Fibroblast of mammary gland (primary cell): Measurements from ENCODE around the gene FAM98A.

ENCODE experiments used
- DNase-seq: peaks from one replicate; pipeline ENCODE4 v3.0.0-alpha.2; 2010; ENCODE audit warnings: low read depth
- H3K4me3 ChIP-seq: 2 replicates; pipeline ENCODE4 v1.5.1; 2011; ENCODE audit warnings: low read depth, mild to moderate bottlenecking, low read length, moderate library complexity; ENCODE audit not compliant: control insufficient read depth
- TF ChIP-seq, protein P1 (sequence below): conservative IDR thresholded peaks from 2 replicates; pipeline ENCODE4 v1.5.1; 2011; ENCODE audit warnings: low read depth, low read length, inconsistent platforms; ENCODE audit not compliant: control insufficient read depth, insufficient read depth

Gene FAM98A

DNA sequence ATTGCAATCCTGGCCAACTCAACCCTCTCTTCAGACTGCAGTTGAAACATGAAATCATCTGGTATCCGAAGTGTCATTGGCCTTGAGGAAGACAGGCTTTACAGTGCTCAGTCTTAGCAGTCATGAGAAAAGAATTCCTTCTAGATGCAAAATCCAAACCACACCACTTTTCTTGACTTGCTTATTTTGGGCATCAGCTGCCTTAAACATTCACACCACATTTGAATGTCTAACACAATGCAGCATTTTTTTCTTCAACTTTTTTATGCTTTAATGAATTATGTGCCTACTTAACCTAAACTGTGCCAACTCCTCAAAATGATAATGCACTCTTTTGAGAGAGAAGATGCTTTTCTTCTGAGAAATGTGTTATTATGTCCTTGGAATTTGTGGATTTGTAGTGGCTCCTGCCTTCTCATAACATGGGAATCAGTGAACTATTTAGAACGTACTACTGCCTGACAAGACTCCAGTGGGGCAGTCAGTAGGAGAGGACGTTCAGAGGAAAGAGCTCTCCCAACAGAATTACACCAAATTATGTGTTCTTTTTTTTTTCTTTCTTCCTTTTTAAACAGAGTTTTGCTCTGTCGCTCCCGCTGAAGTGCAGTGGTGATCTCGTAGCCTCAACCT is 3.2 kb upstream of the FAM98A start:
- H3K4me3 ChIP-seq, result no peak overlapping the region
- TF ChIP-seq, protein P1, sequence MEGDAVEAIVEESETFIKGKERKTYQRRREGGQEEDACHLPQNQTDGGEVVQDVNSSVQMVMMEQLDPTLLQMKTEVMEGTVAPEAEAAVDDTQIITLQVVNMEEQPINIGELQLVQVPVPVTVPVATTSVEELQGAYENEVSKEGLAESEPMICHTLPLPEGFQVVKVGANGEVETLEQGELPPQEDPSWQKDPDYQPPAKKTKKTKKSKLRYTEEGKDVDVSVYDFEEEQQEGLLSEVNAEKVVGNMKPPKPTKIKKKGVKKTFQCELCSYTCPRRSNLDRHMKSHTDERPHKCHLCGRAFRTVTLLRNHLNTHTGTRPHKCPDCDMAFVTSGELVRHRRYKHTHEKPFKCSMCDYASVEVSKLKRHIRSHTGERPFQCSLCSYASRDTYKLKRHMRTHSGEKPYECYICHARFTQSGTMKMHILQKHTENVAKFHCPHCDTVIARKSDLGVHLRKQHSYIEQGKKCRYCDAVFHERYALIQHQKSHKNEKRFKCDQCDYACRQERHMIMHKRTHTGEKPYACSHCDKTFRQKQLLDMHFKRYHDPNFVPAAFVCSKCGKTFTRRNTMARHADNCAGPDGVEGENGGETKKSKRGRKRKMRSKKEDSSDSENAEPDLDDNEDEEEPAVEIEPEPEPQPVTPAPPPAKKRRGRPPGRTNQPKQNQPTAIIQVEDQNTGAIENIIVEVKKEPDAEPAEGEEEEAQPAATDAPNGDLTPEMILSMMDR, result no peak
- no peak for DNase-seq

DNA sequence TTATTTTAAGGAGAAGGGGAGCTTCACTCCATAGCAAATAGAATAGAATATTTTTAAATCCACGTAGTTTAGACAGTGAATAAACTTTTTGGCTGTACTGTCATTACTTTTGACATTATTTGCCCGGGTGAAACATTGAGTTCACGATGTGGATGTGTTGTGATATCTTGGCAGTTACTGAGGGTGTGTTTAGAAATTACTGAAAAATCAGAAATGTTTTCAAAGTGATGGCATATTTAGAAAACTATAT is 769 bp upstream of the FAM98A start:
- no peak for DNase-seq
- H3K4me3 ChIP-seq, result peak overlapping the region; percentile 97
- TF ChIP-seq, protein P1, result no peak

DNA sequence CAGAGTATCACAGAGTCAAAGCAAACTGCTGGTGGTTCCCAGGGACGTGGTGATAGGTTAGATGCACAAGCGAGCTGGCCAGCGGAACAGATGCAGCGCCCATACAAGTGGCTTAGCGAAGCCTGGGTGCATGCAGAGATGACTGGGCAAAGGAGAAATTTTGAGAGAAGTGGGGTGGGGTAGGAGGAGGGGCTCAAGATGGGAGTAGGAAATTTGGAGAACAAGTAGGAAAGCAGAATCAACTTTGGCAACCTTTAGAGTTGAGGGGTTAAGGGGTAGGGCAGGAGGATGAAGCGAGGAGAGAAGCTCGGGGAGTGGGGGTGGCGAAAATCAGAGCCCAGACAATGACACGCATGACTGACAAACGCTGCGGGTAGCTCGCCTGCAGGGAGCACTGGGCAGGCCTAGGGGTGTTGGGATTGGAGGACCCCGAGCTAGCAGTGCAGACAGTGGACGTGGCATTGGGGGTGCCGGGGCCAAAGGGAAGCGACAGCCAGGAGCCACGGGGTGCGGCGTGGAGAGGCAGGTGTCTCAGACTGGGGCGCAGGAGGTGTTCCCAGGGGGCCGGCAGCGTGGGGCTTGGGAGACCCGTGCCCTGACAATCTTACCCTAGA is 431 bp downstream of the FAM98A start:
- peak overlapping the region; percentile 97 for H3K4me3 ChIP-seq
- peak; percentile 46 for DNase-seq
- TF ChIP-seq, protein P1, result no peak

DNA sequence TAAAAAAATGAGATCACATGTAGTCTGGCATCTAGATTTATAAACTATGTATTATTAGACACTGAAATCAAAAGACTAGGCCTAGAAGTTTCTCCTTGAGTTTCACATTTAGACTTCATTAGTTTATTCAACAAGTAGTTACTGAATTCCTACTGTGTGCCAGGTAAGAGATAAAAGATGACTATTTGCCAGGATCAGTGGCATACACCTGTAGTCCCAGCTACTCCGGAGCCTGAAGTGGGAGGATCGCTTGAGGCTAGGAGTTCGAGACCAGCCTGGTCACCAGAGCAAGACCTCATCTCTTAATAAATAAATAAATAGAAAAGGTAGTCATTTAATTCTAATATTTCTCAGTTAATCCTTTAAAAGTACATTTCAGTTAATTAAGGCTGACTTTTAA is 2.1 kb downstream of the FAM98A start:
- H3K4me3 ChIP-seq, result peak overlapping the region; percentile 97
- TF ChIP-seq, protein P1, result no peak
- DNase-seq, result no peak

DNA sequence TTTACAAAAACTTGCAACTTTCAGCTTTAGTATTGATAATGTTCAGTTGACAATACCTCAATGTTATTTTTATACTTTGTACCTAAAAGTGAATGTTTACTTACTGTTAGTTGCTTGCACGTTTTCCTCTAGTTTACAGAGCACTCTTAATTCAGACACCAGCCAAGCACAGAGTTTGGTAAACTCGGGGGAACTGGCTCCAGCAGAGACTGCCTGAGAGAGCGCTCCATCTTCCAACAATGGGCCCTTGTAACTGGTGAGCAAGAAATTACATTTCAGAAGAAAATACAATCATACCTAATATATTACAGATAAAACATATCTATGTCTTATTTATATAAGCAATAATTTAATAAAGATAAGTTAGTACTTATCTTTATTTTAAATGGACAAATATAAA is 3.7 kb downstream of the FAM98A start:
- DNase-seq, result no peak
- no peak overlapping the region for H3K4me3 ChIP-seq
- TF ChIP-seq, protein P1, result no peak

DNA sequence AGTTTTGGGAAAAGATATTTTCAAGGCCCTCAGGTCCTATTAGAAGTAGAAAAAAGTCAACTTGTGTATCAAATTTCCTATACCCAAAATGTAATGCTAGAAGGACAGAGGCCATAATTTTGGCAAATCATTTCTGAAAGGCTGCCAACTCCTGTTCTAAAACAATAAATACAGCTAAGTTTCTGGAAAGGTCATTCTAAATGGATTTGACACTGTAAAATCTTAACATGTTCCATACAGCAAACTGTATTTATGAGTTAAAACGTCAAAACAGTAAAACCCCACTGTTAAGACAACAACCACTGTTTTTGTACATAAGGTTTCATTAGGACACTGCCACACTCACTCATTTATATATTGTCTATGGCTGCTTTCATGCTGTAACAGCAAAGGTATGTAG is 9.7 kb downstream of the FAM98A start:
- DNase-seq, result peak; percentile 12
- H3K4me3 ChIP-seq, result no peak overlapping the region
- TF ChIP-seq, protein P1, result no peak
